Measurements from ENCODE around the gene CACNG1.

DNA sequence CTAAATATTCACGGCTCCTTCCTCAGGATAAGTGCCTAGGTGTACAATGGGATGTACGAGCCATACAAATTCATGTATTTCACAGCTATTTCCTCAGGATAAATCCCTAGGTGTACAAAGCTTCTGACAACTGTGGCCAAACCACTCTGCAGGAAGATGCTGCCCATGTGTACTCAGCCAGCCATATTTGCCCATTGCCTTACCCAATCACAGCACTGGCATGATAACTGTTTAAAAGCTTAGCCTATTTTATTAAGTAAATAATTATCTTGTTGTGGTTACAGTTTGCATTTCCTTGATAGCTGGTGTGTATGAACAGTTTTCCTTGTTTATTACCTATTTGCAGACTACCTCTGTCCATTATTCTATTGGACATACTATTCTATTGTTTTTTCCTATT lies 35.1 kb downstream of the CACNG1 start:
- TF ChIP-seq, protein P1, sequence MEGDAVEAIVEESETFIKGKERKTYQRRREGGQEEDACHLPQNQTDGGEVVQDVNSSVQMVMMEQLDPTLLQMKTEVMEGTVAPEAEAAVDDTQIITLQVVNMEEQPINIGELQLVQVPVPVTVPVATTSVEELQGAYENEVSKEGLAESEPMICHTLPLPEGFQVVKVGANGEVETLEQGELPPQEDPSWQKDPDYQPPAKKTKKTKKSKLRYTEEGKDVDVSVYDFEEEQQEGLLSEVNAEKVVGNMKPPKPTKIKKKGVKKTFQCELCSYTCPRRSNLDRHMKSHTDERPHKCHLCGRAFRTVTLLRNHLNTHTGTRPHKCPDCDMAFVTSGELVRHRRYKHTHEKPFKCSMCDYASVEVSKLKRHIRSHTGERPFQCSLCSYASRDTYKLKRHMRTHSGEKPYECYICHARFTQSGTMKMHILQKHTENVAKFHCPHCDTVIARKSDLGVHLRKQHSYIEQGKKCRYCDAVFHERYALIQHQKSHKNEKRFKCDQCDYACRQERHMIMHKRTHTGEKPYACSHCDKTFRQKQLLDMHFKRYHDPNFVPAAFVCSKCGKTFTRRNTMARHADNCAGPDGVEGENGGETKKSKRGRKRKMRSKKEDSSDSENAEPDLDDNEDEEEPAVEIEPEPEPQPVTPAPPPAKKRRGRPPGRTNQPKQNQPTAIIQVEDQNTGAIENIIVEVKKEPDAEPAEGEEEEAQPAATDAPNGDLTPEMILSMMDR (IDR thresholded peaks at IDR 0.05) = no peak
- TF ChIP-seq POLR2AphosphoS5 (IDR thresholded peaks at IDR 0.05) (no peak), POLR2A (IDR thresholded peaks at IDR 0.05) (no peak)
